Stimulated activated CD4-positive, alpha-beta T cell treated with anti-CD3 and anti-CD28 coated beads, Interleukin-12 subunit alpha, Interleukin-12 subunit beta, amount 100 ng/mL, for 4 hours (primary cell): ENCODE data around the gene GRM1.
A peak's percentile ranks its signal among the peaks of the same experiment; 100 is the strongest.

Experiments
- DNase-seq: peaks from one replicate; pipeline ENCODE4 v3.0.0-alpha.2; 2020

Gene GRM1

DNA sequence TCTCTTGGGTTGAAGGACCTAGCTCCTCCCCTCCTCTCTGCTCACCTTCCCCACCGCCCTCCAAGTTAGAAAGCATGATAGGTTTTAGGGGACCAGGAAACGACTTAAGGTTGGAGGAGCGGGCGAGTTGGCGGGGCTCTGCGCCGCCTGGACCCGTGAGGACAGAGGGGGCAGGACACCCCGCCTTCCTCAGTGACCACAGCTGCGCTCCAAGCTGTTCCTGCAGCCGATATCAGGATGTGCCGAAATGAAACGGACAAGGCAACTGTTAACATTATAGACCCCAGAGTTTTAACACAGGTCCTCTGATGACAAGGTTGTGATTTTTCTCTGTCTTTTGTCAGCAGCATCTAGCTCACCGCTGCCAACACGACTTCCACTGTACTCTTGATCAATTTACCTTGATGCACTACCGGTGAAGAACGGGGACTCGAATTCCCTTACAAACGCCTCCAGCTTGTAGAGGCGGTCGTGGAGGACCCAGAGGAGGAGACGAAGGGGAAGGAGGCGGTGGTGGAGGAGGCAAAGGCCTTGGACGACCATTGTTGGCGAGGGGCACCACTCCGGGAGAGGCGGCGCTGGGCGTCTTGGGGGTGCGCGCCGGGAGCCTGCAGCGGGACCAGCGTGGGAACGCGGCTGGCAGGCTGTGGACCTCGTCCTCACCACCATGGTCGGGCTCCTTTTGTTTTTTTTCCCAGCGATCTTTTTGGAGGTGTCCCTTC is at the start of gene GRM1:
TSS of gene GRM1 (plus strand) at position 212 of the 722 bp plus-strand sequence. CDS start at position 668, 456 bp downstream.
- no peak for DNase-seq

DNA sequence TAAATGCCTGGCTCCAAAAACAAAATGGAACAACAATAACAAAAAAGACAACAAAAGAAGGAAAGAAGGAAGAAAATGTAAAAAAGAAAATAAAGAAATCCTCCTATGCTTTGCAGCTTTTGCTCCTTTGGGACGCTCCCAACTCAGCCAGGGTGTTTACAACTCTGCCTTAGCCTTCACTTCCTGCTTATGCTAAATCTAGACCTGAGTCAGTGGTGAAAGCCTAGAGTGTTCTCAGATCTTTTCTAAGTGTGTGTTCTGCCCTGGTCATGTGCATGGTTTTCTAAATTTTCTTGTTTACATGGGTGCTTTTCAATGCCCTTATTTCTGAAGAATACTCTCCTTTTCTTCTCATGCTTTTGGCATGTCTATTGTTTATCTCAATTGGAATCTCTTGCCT is 19.5 kb upstream of the GRM1 start:
- DNase-seq, result no peak

DNA sequence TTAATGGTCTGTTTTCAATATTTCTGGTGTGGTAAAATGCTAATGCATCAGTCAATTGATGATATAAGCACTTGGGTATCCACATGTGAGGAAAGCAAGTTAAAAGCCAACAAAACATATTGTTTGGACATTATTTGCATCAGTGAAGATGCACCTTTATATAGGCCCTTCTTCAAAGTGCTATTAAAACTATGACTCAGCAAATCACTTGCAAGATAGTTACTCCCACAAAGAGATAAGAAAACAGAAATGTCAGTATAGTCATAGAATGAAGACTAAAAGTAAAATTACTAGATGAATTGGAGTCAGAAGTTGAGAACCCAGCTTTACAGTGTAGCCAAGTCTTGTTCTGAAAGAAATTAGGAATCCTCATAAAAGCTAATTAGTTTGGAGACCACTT is 14.6 kb upstream of the GRM1 start:
- no peak for DNase-seq

DNA sequence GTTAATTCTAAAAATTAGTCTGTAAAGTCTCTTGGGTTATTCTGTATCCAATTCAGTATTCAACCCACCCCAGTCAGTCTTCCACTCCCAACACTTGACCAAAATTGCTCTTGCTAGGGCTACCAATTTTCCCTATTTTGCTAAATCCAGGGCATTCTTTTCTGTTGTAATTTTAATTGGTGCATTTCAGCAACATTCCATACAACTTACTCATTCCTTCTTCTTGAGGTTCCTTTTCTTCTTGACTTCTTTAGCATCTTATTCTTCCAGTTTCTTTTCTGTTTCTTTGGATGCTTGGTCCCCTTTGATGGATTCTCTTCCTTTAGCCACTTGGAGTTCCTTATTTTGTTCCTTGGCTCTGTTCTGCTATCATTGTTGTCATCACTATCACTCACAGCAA is 11.2 kb upstream of the GRM1 start:
- DNase-seq, result no peak

- DNase-seq, result no peak
Observed at GRCh38 chr6:146026873-146027272, 2.0 kb upstream of the GRM1 start.

- DNase-seq, result no peak
Observed at GRCh38 chr6:146027586-146028251, 1.1 kb upstream of the GRM1 start.

- DNase-seq, result peak; percentile 19
Observed at GRCh38 chr6:146028252-146028795, 538 bp upstream of the GRM1 start.

- DNase-seq, result no peak
Observed at GRCh38 chr6:146029573-146030184, 817 bp downstream of the GRM1 start.

DNA sequence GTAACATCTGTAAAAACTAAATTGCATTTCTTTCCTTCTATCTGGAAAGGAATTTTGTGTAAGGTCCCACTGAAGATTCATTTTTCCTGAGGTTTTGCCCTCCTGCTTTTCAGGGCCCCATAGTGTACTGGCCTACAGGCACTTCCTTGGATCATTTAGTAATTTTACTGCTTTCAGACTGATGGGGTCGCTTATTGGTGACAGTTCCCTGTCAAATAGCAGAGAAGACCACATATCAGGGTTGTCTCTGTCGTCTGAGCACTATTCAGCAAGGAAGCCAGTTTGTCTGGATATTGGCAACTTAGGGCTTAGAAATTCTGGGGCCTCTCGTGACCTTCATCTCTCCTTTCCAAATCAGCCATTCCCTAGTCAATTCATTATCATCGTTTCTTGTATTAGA is 3.5 kb downstream of the GRM1 start:
- no peak for DNase-seq

DNA sequence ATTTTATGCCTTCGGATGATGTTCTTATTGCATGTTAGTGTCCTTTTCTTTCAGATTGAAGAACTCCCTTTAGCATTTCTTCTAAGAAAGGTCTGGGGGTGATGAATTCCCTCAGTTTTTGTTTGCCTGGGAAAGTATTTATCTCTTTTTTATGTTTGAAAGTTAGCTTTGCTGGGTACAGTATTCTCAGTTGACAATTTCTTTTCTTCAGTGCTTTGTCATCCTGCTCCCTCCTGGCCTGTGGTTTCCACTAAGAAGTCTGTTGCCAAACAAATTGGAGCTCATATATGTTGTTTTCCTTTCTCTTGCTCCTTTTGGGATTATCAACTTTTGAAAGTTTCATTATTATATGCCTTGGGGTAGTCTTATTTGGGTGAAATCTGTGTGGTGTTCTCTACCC is 11.5 kb downstream of the GRM1 start:
- DNase-seq, result no peak

DNA sequence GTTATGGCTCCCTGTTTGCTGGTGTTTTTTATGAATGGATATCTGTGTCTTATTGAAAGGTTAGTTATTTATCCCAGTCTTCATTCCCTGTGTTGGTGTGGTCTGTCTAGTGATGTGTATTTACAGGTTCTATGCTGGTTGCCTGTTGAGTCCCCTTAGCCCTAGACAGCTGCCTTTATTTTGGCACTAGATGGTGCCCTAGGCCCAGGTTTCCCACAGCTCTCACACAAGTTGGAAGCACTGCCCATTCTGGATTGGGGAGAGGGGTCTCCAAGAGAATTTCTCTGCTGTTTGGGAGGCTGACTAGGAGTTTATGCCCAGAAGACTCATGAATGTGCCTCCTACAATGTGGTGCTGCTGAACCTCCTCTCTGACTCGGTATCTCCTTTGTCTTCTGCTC is 12.4 kb downstream of the GRM1 start:
- DNase-seq, result no peak

DNA sequence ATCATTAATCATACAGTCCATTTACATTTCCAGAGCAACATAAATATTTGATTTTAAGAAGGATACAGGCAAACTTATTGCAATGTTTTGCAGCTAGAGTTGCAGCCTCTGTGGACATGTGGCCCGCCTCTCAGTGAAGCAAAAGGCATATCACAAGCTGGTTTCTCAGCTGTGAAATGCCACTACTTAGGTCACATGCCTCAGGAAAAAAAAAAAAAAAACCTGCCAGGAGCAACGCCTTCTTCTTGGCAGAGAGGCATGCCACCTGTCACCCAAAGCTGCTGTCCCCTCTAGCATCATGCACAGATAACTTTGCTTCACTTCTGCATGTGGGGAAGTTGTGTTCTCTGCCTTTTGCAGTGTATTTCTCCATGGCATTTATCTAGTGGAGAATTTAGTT is 18.5 kb downstream of the GRM1 start:
- DNase-seq, result no peak

DNA sequence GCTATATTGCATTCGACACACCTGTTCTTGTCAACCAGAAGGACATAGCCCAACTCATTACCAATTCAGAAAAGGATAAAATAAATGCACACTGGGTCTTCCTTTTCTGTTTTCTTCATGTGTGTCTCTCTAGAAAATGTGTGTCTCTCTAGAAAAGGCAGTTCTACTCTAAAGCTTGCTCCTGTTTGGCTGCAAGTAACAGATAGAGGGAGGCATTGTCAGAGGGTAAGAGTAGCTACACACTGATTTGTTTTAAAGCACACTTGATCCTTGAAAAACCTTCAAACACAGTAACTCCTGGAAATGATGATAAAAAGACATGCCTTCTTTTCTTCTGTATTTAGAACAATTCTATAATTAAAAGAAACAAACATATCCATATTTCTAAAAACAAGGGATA is 21.3 kb downstream of the GRM1 start:
- DNase-seq, result no peak

DNA sequence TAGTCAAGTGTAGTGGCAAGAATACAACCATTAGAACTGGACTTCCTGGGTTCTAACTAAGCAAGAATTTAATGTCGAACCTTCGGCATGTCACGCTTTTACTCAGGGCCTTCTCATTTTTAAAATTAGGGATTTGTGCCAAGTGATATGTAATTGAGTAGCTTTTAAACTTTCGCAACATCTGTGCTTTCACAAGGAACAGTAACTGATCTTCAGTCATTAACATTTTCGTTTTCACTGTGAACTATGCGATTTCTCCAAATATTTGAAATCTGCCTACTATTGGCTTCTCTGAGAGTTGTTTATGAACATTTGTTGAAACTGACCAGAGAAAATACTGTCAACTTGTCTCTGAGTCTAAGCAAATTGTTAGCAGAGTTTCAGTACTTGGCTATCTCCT is 27.6 kb downstream of the GRM1 start:
- no peak for DNase-seq

GRCh38 chr6:146065690-146066089 is 36.8 kb downstream of the GRM1 start:
- no peak for DNase-seq

- no peak for DNase-seq
Observed at GRCh38 chr6:146066506-146066905, 37.6 kb downstream of the GRM1 start.

DNA sequence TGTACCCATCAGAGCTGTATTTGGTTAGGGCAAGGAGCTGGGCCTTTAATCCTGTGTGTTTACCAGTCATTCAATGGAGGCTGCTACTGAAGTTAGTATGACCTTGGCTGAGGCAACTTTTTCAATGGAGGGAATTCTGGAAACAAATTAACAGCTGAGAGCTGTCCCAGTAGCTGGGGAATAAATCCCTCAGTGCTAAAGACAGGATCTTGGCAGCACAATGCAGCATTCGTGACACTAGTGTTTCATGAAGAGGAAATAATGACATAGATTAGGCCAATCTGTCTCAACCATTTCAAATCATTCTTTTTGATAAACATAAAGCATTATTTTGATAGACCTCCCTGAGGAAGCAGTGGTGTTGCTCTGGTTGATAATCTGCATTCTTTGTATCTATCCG is 42.9 kb downstream of the GRM1 start:
- no peak for DNase-seq

GRCh38 chr6:146077992-146078391 is 49.1 kb downstream of the GRM1 start:
- no peak for DNase-seq

DNA sequence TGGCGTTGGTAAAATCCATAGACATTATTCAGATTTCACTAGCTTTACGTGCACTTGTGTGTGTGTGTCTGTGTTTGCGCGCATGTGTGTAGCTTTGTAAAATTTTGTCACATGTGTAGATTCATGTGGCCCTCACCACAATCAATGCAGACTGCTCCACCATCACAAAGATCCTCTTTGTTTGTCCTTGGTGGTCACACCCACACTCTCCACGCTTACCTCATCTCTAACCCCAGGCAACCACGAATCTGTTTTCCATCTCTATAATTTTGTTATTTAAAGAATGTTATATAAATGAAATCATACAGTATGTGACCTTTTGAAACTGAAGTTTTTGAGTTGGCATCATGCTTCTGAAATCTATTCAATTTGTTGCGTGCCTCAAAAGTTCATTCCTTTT is 58.5 kb downstream of the GRM1 start:
- no peak for DNase-seq

DNA sequence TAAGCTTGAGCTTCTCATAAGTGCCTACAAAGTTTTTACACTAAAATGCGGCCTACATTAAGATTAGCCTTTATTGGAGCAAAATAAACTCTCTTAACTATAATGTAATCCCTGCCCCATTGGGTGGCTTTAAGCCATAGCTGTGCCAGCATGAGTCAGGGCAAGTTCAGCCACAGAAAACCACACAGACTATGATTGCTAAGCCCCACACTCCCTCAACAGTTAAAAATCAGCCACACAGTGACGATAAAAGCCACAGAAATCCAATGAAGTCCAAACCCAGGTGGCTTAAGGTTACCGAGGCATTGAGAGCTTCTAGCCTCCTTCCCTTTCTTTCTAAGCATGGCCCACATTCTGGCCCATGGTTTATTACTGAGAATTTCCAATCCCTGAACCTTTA is 61.6 kb downstream of the GRM1 start:
- DNase-seq, result no peak

DNA sequence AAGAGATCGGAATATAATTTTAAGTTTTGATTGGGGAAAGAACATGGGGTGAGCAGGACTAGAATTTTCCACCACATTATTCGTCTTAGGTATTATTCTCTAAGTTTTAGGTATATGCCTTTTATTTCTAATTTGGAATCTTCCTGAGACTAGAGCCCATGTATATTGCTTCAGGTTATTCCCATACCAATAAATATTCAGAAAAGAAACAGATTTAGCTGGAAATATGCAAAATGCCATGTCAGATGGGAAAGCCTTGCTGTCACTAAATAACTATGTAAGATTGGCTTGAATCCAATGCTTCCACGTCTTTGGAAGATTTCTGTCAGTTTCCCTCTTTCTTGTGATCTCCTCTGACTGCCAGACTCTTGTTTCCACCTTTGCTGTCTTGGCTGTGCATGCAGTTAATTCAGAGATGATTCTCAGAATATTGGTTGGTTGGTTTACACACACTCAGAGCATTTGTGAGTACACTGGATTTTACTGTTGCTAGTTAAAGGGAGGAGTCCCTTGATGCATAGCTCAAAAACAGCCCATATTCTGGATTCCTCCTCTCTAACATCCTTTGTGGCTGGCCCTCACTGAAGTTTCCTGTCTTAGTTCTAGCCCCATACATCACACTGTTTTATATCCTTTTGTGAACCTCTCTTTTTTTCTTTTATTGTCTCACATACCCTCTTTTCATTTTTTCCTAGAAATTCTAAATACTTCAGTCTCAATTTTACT is 64.3 kb downstream of the GRM1 start:
- DNase-seq, result no peak

DNA sequence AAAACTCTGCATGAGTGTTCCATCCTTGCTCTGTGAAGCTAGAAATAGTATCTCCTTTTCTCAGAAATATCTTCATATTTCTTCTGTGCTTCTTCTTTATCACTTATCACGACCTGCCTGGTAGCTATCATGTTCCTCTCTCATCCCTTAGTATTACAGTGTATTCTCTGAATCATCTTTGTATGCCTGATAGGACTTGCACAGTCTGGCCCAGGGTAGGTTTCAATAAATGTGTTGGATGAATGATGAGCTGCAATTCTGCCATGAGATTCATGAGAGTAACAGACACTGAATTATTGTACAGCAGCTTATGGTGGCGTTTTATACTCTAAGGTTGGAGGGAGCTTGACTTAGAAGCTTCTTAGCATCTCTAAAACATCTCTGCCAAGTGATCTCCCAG is 66.6 kb downstream of the GRM1 start:
- no peak for DNase-seq

- no peak for DNase-seq
Observed at GRCh38 chr6:146097586-146097985, 68.7 kb downstream of the GRM1 start.
